RWPE2 (cell line): ENCODE data around the gene ENAH.

Experiments
- ATAC-seq: fragments of 200-7000 bp; cut with Tn5 transposase; 3 replicates; pipeline ENCODE4 v1.9.1; 2021; ENCODE audit warnings: low read depth
- DNase-seq: peaks from one replicate; pipeline ENCODE4 v3.0.0-alpha.2; 2020; ENCODE audit warnings: low spot score
- H3K27ac ChIP-seq: fragments of 450-650 bp; 2 replicates; pipeline ENCODE4 v1.5.1; 2017; ENCODE audit warnings: mild to moderate bottlenecking; ENCODE audit not compliant: poor library complexity, severe bottlenecking
- H3K27me3 ChIP-seq: fragments of 250-450 bp; sonication (Bioruptor Pico); 2 replicates; pipeline ENCODE4 v1.5.1; 2021; ENCODE audit warnings: mild to moderate bottlenecking, moderate library complexity; ENCODE audit not compliant: insufficient read depth, poor library complexity, severe bottlenecking
- H3K36me3 ChIP-seq: fragments of 250-450 bp; sonication (Bioruptor Pico); 2 replicates; pipeline ENCODE4 v1.5.1; 2020; ENCODE audit warnings: low read depth, mild to moderate bottlenecking, moderate library complexity
- H3K4me1 ChIP-seq: fragments of 250-450 bp; sonication (Bioruptor Pico); 2 replicates; pipeline ENCODE4 v1.5.1; 2021; ENCODE audit warnings: mild to moderate bottlenecking, moderate library complexity; ENCODE audit not compliant: insufficient read depth, poor library complexity, severe bottlenecking
- H3K4me3 ChIP-seq: fragments of 250-450 bp; sonication (Bioruptor Pico); 2 replicates; pipeline ENCODE4 v1.5.1; 2021; ENCODE audit warnings: mild to moderate bottlenecking, moderate library complexity; ENCODE audit not compliant: severe bottlenecking
- H3K9me3 ChIP-seq: fragments of 250-450 bp; sonication (Bioruptor Pico); 2 replicates; pipeline ENCODE4 v1.5.1; 2021; ENCODE audit warnings: mild to moderate bottlenecking, moderate library complexity; ENCODE audit not compliant: severe bottlenecking
- TF ChIP-seq, protein P1 (sequence below): fragments of 450-650 bp; IDR thresholded peaks from one replicate; pipeline ENCODE4 v1.5.1; 2017; ENCODE audit warnings: mild to moderate bottlenecking, moderate library complexity; ENCODE audit not compliant: poor library complexity, severe bottlenecking

The ENAH gene

DNA sequence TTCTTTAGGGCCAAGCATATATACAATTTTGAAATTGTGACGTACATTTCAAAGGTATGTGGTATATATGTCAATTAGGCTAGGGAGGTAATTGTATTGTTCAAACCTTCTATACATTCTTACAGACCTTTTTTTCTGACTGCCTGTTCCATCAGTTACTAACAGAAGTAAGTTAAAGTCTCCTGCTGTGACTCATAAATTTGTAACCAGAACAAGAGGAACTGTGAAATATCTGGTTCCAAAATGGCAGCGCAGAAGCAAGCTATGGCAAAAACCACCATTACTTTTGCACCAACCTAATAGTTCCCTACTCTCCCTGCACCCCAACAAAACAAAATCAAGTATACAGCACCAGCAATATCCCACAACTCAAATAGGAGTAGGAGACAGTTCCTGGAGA, 93.6 kb downstream of the ENAH start:
- no peak for DNase-seq
- no peak for ATAC-seq
- H3K27ac ChIP-seq, result no peak overlapping the region
- no peaks in the 10 kb centered on the region for H3K9me3 ChIP-seq
- no peak overlapping the region for H3K4me3 ChIP-seq
- H3K4me1 ChIP-seq, result no peaks in the 10 kb centered on the region
- TF ChIP-seq, protein P1, sequence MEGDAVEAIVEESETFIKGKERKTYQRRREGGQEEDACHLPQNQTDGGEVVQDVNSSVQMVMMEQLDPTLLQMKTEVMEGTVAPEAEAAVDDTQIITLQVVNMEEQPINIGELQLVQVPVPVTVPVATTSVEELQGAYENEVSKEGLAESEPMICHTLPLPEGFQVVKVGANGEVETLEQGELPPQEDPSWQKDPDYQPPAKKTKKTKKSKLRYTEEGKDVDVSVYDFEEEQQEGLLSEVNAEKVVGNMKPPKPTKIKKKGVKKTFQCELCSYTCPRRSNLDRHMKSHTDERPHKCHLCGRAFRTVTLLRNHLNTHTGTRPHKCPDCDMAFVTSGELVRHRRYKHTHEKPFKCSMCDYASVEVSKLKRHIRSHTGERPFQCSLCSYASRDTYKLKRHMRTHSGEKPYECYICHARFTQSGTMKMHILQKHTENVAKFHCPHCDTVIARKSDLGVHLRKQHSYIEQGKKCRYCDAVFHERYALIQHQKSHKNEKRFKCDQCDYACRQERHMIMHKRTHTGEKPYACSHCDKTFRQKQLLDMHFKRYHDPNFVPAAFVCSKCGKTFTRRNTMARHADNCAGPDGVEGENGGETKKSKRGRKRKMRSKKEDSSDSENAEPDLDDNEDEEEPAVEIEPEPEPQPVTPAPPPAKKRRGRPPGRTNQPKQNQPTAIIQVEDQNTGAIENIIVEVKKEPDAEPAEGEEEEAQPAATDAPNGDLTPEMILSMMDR, result no peak
- peaks cover 5% of the 10 kb centered on the region for H3K36me3 ChIP-seq
- no peaks in the 10 kb centered on the region for H3K27me3 ChIP-seq

DNA sequence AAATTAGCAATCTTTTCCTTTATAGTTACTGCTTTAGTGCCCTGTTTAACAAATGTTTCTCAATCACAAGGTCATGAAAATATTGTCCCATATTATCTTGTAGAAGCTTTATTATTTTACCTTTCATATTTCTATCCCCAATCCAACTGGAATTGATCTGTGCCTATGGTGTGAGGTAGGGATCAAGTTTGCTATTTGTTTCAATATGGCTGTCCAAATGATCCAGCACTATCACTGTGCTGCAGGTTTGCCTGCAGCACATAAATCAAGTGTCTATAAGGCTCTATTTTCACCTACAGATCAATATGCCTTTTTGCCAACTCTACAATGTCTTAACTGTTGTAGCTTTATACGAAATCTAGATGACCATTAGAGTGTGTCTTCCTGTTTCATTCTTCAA, 96.2 kb downstream of the ENAH start:
- no peaks in the 10 kb centered on the region for H3K9me3 ChIP-seq
- ATAC-seq (no peak), DNase-seq (no peak)
- TF ChIP-seq, protein P1, result no peak
- H3K4me3 ChIP-seq, result no peak overlapping the region
- no peaks in the 10 kb centered on the region for H3K4me1 ChIP-seq
- H3K36me3 ChIP-seq, result peaks cover 5% of the 10 kb centered on the region
- H3K27me3 ChIP-seq, result no peaks in the 10 kb centered on the region
- no peak overlapping the region for H3K27ac ChIP-seq

DNA sequence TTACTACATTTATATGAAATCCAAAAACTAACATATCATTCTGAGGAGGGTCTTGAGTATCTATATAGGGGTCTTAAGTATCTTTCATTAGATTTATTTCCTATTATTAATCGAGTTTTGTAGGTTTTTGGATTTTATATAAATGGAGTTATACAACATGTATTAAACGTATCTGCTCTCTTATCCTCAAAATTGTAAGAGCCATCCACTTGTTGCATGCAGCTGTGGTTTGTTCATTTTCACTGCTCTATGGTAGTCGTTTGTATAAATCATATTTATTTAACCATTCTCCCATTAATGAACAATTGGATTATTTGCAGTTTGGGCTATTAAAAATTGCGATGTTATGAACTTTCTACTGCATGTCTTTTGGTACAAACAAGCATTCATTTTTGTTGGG, 97.1 kb downstream of the ENAH start:
- ATAC-seq, result no peak
- H3K36me3 ChIP-seq, result peaks cover 5% of the 10 kb centered on the region

DNA sequence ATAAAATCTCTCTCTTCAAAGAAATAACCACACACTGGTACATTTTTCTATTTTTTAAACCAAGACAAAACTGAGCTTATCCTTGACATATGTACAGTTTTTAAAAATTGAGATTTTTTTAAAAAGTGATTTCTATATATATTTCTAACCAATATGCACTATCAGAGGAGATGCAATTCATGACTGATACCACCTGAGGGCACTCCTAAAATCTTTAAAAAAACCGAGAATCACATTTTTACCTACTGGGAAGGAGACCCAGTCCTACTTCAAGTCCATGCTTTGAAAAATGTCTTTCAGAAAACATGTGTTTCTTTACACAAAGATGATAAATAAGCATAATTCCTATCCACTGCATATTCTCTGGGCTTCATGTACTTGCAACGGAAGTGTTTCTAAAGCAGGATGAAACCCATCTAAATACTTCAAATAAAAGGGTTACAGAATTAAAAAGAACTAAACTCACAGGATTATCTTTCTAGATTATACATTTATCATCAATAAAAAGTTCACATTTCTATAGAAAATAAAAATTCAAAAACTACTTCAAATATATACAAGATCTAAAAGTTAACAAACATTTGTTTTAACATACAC, 98.6 kb downstream of the ENAH start:
- peaks cover 5% of the 10 kb centered on the region for H3K36me3 ChIP-seq
- no peak overlapping the region for H3K4me3 ChIP-seq
- ATAC-seq (no peak), DNase-seq (no peak)
- no peaks in the 10 kb centered on the region for H3K27me3 ChIP-seq
- H3K27ac ChIP-seq, result no peak overlapping the region
- H3K9me3 ChIP-seq, result no peaks in the 10 kb centered on the region
- H3K4me1 ChIP-seq, result no peaks in the 10 kb centered on the region
- TF ChIP-seq, protein P1, result peak; percentile 48

More for the DNA sequence above, 97.1 kb downstream of the ENAH start:
- Histone ChIP-seq H3K4me1 (no peaks in the 10 kb centered on the region), H3K27ac (no peak overlapping the region), H3K27me3 (no peaks in the 10 kb centered on the region), H3K4me3 (no peak overlapping the region), H3K9me3 (no peaks in the 10 kb centered on the region)
- no peak for DNase-seq
- TF ChIP-seq, protein P1, result no peak

DNA sequence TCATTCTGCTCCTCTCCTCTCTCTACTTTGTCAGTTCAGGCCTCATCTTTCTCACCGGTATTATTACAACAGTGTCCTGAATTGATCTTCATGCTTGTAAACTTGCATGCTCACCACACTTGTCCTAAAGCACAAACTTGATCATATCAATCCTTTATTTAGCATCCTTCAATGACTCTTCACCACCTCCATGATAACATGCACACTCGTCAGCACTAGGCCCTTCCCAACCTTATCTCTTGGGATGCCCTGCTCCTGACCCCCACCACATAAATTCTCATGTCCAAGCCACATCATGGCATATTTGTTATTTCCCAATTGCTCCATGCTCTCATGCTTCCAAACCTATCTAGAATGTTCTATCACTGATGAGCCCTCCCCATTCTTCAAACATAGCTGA, 103.1 kb downstream of the ENAH start:
- no peak overlapping the region for H3K27ac ChIP-seq
- no peaks in the 10 kb centered on the region for H3K9me3 ChIP-seq
- TF ChIP-seq, protein P1, result no peak
- DNase-seq (no peak), ATAC-seq (no peak)
- peaks cover 5% of the 10 kb centered on the region; the same call in 1 of the 2 replicates for H3K36me3 ChIP-seq
- no peak overlapping the region for H3K4me3 ChIP-seq
- H3K27me3 ChIP-seq, result no peaks in the 10 kb centered on the region
- no peaks in the 10 kb centered on the region for H3K4me1 ChIP-seq
